HEK293 (cell line): ENCODE results near the gene RANBP2.

Source experiments
- CTCF ChIA-PET: fragments of 350-600 bp; formaldehyde crosslinking; extraction: SDS; loops from one replicate; lab custom pipeline; 2021; ENCODE audit warnings: antibody characterized with exemption; lab: Yijun Ruan, JAX
- POLR2A ChIA-PET: fragments of 300-600 bp; formaldehyde crosslinking; extraction: SDS; loops from one replicate; lab custom pipeline; 2020; ENCODE audit warnings: antibody characterized with exemption, inconsistent platforms; lab: Yijun Ruan, JAX
- H3K27ac ChIP-seq: fragments of 200-500 bp; sonication (Bioruptor generic); 2 replicates; pipeline ENCODE4 v1.5.1; 2014; ENCODE audit warnings: low read depth, low read length, control low read depth, inconsistent platforms; ENCODE audit errors: extremely low read depth
- H3K36me3 ChIP-seq, 2 experiments: fragments of 200-500 bp in 1 of 2; sonication (Bioruptor generic) in 1 of 2; 1 replicate in 1 of 2; 2 replicates in 1 of 2; pipeline ENCODE4 v1.5.1; 2014 to 2017; ENCODE audit warnings: inconsistent platforms in 2 of 2, low read length in 2 of 2; ENCODE audit not compliant: control insufficient read depth in 2 of 2, insufficient read depth in 1 of 2
- H3K4me1 ChIP-seq: fragments of 200-500 bp; sonication (Bioruptor generic); 2 replicates; pipeline ENCODE4 v1.5.1; 2014; ENCODE audit warnings: mild to moderate bottlenecking, low read length, inconsistent platforms; ENCODE audit not compliant: control insufficient read depth, insufficient read depth
- H3K4me3 ChIP-seq: 2 replicates; pipeline ENCODE4 v1.5.1; 2011; ENCODE audit warnings: low read depth, mild to moderate bottlenecking, control low read depth, low read length, moderate library complexity
- H3K9me3 ChIP-seq: fragments of 200-500 bp; sonication (Bioruptor generic); 2 replicates; pipeline ENCODE4 v1.5.1; 2014; ENCODE audit warnings: low read depth, low read length, inconsistent platforms; ENCODE audit not compliant: control insufficient read depth, insufficient read depth
- SCRT2 ChIP-seq: fragments of 450-650 bp; formaldehyde crosslinking; IDR thresholded peaks from 2 replicates; pipeline ENCODE4 v1.5.1; 2016; ENCODE audit warnings: missing biosample characterization, missing genetic modification characterization
- SP3 ChIP-seq: fragments of 450-650 bp; formaldehyde crosslinking; IDR thresholded peaks from 2 replicates; pipeline ENCODE4 v1.5.1; 2016; ENCODE audit warnings: missing biosample characterization, missing genetic modification characterization
- YY2 ChIP-seq: fragments of 450-650 bp; formaldehyde crosslinking; IDR thresholded peaks from 2 replicates; pipeline ENCODE4 v1.5.1; 2016; ENCODE audit warnings: missing biosample characterization, missing genetic modification characterization
- ZEB2 ChIP-seq: fragments of 450-650 bp; formaldehyde crosslinking; IDR thresholded peaks from 2 replicates; pipeline ENCODE4 v1.5.1; 2016; ENCODE audit warnings: missing biosample characterization, missing genetic modification characterization
- ZNF302 ChIP-seq: fragments of 450-650 bp; formaldehyde crosslinking; IDR thresholded peaks from 2 replicates; pipeline ENCODE4 v1.5.1; 2016; ENCODE audit warnings: missing biosample characterization, missing genetic modification characterization, low read depth
- ZNF433 ChIP-seq: fragments of 450-650 bp; formaldehyde crosslinking; IDR thresholded peaks from 2 replicates; pipeline ENCODE4 v1.5.1; 2016; ENCODE audit warnings: missing biosample characterization, missing genetic modification characterization, low read depth
- ZNF514 ChIP-seq: fragments of 450-650 bp; formaldehyde crosslinking; IDR thresholded peaks from 2 replicates; pipeline ENCODE4 v1.5.1; 2016; ENCODE audit warnings: missing biosample characterization, missing genetic modification characterization
- ZNF596 ChIP-seq: fragments of 450-650 bp; IDR thresholded peaks from 2 replicates; pipeline ENCODE4 v1.5.0; 2018; ENCODE audit warnings: missing biosample characterization, mild to moderate bottlenecking, missing genetic modification characterization, moderate library complexity
- ZNF830 ChIP-seq: fragments of 450-650 bp; IDR thresholded peaks from 2 replicates; pipeline ENCODE4 v1.5.0; 2018; ENCODE audit warnings: missing biosample characterization, missing genetic modification characterization, low read depth, mild to moderate bottlenecking, moderate library complexity
- ZSCAN30 ChIP-seq: fragments of 450-650 bp; IDR thresholded peaks from 2 replicates; pipeline ENCODE4 v1.5.1; 2018; ENCODE audit warnings: missing biosample characterization, mild to moderate bottlenecking, missing genetic modification characterization, moderate library complexity
- TF ChIP-seq, protein P1 (sequence below): fragments of 450-650 bp; formaldehyde crosslinking; conservative IDR thresholded peaks from 2 replicates; pipeline ENCODE4 v1.5.1; 2016; ENCODE audit warnings: low read depth, missing biosample characterization, missing genetic modification characterization
- TF ChIP-seq, protein P2 (sequence below): fragments of 450-650 bp; formaldehyde crosslinking; IDR thresholded peaks from 2 replicates; pipeline ENCODE4 v1.5.1; 2017; ENCODE audit warnings: missing biosample characterization, missing genetic modification characterization
- TF ChIP-seq, protein P3 (sequence below): fragments of 450-650 bp; formaldehyde crosslinking; IDR thresholded peaks from 2 replicates; pipeline ENCODE4 v1.5.1; 2016; ENCODE audit warnings: missing biosample characterization, missing genetic modification characterization

Gene RANBP2

DNA sequence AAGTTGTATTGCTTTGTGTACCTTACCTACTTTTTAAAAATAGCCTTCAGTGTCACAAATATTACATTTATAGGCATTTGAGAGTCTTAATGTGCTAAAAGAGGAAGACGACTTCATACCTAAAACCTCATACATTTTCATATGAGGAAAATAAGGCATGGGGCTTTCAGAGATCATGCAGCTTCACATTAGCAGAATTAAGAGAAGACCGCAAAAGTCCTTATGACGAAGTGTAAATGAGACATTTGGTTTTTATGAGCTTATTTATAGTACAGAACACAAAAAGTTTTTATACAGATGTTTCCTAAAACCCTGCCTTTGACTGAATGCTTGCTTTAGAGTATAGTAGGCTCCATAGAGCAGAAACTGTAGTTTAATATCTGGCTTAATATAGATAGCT, 57.2 kb downstream of the RANBP2 start:
- H3K27ac ChIP-seq: no peak overlapping the region
- H3K4me1 ChIP-seq: no peaks in the 10 kb centered on the region
- no peaks in the 10 kb centered on the region for H3K9me3 ChIP-seq
- peaks cover 61 to 74% of the 10 kb centered on the region in 2 experiments for H3K36me3 ChIP-seq
- POLR2A ChIA-PET: no interaction called here
- TF ChIP-seq, protein P1, sequence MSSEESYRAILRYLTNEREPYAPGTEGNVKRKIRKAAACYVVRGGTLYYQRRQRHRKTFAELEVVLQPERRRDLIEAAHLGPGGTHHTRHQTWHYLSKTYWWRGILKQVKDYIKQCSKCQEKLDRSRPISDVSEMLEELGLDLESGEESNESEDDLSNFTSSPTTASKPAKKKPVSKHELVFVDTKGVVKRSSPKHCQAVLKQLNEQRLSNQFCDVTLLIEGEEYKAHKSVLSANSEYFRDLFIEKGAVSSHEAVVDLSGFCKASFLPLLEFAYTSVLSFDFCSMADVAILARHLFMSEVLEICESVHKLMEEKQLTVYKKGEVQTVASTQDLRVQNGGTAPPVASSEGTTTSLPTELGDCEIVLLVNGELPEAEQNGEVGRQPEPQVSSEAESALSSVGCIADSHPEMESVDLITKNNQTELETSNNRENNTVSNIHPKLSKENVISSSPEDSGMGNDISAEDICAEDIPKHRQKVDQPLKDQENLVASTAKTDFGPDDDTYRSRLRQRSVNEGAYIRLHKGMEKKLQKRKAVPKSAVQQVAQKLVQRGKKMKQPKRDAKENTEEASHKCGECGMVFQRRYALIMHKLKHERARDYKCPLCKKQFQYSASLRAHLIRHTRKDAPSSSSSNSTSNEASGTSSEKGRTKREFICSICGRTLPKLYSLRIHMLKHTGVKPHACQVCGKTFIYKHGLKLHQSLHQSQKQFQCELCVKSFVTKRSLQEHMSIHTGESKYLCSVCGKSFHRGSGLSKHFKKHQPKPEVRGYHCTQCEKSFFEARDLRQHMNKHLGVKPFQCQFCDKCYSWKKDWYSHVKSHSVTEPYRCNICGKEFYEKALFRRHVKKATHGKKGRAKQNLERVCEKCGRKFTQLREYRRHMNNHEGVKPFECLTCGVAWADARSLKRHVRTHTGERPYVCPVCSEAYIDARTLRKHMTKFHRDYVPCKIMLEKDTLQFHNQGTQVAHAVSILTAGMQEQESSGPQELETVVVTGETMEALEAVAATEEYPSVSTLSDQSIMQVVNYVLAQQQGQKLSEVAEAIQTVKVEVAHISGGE (tag by site-specific recombination): no peak
- TF ChIP-seq, all 188 proteins: peak for 0
- no peak overlapping the region for H3K4me3 ChIP-seq
- CTCF ChIA-PET: interaction anchor here (0.6 to 0.8 kb wide), 2 partner anchors 38 to 1477 kb away, joined by 3 read pairs; no protein-coding TSS in a partner anchor

DNA sequence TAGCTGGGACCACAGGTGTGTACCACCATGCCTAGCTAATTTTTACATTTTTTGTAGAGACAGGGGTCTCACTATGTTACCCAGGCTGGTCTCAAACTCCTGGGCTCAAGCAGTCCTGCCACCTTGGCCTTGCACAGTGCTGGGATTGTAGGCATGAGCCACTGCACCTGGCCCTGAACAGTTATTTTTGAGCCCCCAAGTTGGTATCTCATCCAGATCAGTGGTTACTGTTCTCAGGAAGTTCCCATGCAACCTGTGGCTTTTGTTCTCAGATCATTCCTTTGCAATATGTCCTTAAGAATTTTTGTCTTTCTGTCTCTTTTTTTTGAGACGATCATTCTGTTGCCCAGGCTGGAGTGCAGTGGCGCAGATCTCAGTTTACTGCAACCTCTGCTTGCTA, 59.6 kb downstream of the RANBP2 start:
- ChIA-PET POLR2A (no interaction called here), CTCF (no interaction called here)
- Histone ChIP-seq H3K9me3 (no peaks in the 10 kb centered on the region), H3K4me1 (no peaks in the 10 kb centered on the region), H3K4me3 (no peak overlapping the region), H3K27ac (no peak overlapping the region), H3K36me3 (peaks cover 69 to 76% of the 10 kb centered on the region in 2 experiments)
- TF ChIP-seq, protein P2, sequence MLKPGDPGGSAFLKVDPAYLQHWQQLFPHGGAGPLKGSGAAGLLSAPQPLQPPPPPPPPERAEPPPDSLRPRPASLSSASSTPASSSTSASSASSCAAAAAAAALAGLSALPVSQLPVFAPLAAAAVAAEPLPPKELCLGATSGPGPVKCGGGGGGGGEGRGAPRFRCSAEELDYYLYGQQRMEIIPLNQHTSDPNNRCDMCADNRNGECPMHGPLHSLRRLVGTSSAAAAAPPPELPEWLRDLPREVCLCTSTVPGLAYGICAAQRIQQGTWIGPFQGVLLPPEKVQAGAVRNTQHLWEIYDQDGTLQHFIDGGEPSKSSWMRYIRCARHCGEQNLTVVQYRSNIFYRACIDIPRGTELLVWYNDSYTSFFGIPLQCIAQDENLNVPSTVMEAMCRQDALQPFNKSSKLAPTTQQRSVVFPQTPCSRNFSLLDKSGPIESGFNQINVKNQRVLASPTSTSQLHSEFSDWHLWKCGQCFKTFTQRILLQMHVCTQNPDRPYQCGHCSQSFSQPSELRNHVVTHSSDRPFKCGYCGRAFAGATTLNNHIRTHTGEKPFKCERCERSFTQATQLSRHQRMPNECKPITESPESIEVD (tag by site-specific recombination): no peak
- TF ChIP-seq SP3 (tag by site-specific recombination) (no peak), SCRT2 (tag by site-specific recombination) (no peak), ZNF596 (tag by site-specific recombination) (no peak), YY2 (no peak), ZNF514 (tag by site-specific recombination) (no peak), ZNF830 (no peak), ZNF433 (no peak), ZNF302 (tag by site-specific recombination) (no peak), ZSCAN30 (tag by site-specific recombination) (no peak), ZEB2 (tag by site-specific recombination) (no peak)
- TF ChIP-seq, protein P1 (tag by site-specific recombination): no peak
- TF ChIP-seq, protein P3, sequence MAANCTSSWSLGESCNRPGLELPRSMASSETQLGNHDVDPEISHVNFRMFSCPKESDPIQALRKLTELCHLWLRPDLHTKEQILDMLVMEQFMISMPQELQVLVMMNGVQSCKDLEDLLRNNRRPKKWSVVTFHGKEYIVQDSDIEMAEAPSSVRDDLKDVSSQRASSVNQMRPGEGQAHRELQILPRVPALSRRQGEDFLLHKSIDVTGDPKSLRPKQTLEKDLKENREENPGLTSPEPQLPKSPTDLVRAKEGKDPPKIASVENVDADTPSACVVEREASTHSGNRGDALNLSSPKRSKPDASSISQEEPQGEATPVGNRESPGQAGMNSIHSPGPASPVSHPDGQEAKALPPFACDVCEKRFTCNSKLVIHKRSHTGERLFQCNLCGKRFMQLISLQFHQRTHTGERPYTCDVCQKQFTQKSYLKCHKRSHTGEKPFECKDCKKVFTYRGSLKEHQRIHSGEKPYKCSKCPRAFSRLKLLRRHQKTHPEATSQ: no peak
- TF ChIP-seq, all 188 proteins: peak for 0
